WTC11 (cell line): Measurements from ENCODE around the gene COMMD4.

Experiments used
- ZNF423 ChIP-seq: fragments of 250-450 bp; sonication (Bioruptor Pico); IDR thresholded peaks from 2 replicates; pipeline ENCODE4 v2.1.2; 2022; ENCODE audit warnings: mild to moderate bottlenecking, moderate library complexity
- TF ChIP-seq, protein P1 (sequence below): fragments of 200-600 bp; IDR thresholded peaks from 2 replicates; pipeline ENCODE4 v1.8.0; 2022; ENCODE audit warnings: antibody characterized with exemption

DNA sequence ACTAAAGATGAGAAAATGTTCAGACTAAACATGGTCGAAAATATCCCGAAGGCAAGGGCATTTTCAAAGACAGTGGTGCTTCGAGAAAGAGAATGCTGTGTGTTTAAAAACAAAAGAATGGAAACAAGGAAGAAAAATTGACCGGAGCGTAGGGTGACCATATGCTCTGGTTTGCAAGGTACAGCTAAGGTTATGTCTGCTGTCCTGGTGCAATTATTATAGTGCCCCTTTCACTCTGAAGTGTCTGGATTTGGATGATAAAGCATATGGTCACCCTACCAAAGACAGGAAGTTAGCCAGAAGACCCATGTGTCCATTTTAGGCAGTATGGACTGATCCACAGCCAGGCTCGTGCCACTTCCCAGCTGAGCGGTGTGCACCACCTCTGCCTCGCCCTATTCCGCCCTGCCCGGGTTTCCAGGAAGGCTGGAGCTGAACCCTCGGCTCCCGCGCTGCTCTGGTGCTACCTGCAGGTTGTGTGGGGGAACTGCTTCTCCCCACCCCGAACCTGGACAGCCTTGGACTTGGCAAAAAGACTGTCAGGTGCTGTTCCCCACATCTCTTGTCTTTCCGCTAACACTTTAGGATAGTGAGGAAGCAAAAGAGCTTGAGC, 28.0 kb upstream of the COMMD4 start:
- TF ChIP-seq, protein P1, sequence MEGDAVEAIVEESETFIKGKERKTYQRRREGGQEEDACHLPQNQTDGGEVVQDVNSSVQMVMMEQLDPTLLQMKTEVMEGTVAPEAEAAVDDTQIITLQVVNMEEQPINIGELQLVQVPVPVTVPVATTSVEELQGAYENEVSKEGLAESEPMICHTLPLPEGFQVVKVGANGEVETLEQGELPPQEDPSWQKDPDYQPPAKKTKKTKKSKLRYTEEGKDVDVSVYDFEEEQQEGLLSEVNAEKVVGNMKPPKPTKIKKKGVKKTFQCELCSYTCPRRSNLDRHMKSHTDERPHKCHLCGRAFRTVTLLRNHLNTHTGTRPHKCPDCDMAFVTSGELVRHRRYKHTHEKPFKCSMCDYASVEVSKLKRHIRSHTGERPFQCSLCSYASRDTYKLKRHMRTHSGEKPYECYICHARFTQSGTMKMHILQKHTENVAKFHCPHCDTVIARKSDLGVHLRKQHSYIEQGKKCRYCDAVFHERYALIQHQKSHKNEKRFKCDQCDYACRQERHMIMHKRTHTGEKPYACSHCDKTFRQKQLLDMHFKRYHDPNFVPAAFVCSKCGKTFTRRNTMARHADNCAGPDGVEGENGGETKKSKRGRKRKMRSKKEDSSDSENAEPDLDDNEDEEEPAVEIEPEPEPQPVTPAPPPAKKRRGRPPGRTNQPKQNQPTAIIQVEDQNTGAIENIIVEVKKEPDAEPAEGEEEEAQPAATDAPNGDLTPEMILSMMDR = peak; percentile 65
- no peak for TF ChIP-seq ZNF423
